A172 (cell line): ENCODE measurements around the gene SLTM. TPM values are rescaled to one million over a fixed set of nuclear protein-coding genes. Genes with fewer than 3 reads are reported as not detected.
"Not testable (repeated sequence)": the region's sequence is repeated elsewhere in the genome, so short reads cannot be mapped to it uniquely, and the experiment has no call there.

Source experiments
- DNase-seq: peaks from one replicate; pipeline ENCODE4 v3.0.0-alpha.2; 2015; ENCODE audit warnings: low spot score
- total RNA-seq: library from RNA; depleted of rRNA; stranded (reverse); fragments of >200 nt; shearing (Covaris generic); gene quantifications from 2 replicates; pipeline ENCODE4 v1.2.3, GENCODE V29; 2014

SLTM gene
- total RNA-seq, 1 experiment from 2014 or later: 74.0 TPM

- no peak for DNase-seq
Measured at GRCh38 chr15:58876306-58877106, 57.0 kb downstream of the SLTM start.

GRCh38 chr15:58875343-58875742 lies 58.1 kb downstream of the SLTM start:
- no peak for DNase-seq

- DNase-seq: peak; percentile 37
Measured at GRCh38 chr15:58873267-58873666, 60.2 kb downstream of the SLTM start.

- no peak for DNase-seq
Measured at GRCh38 chr15:58870451-58870850, 63.0 kb downstream of the SLTM start.

GRCh38 chr15:58867926-58868325 lies 65.6 kb downstream of the SLTM start:
- DNase-seq: no peak

GRCh38 chr15:58865425-58865880 lies 68.0 kb downstream of the SLTM start:
- no peak for DNase-seq

GRCh38 chr15:58864602-58865424 lies 68.7 kb downstream of the SLTM start:
- DNase-seq: no peak

GRCh38 chr15:58862326-58862725 lies 71.2 kb downstream of the SLTM start:
- DNase-seq: no peak

GRCh38 chr15:58856621-58857020 lies 76.9 kb downstream of the SLTM start:
- DNase-seq: not testable (repeated sequence)

- DNase-seq: no peak
Measured at GRCh38 chr15:58856086-58856485, 77.4 kb downstream of the SLTM start.

GRCh38 chr15:58854593-58854992 lies 78.9 kb downstream of the SLTM start:
- no peak for DNase-seq

- no peak for DNase-seq
Measured at GRCh38 chr15:58852347-58852746, 81.1 kb downstream of the SLTM start.

GRCh38 chr15:58851205-58851604 lies 82.3 kb downstream of the SLTM start:
- DNase-seq: not testable (repeated sequence)

GRCh38 chr15:58842713-58843396 lies 90.6 kb downstream of the SLTM start:
- no peak for DNase-seq

- no peak for DNase-seq
Measured at GRCh38 chr15:58840048-58840447, 93.4 kb downstream of the SLTM start.

GRCh38 chr15:58839485-58839884 lies 94.0 kb downstream of the SLTM start:
- peak; percentile 6 for DNase-seq

- not testable (repeated sequence) for DNase-seq
Measured at GRCh38 chr15:58833681-58834426, 99.6 kb downstream of the SLTM start.

- DNase-seq: no peak
Measured at GRCh38 chr15:58830556-58830955, 102.9 kb downstream of the SLTM start.
